Stimulated activated naive CD8-positive, alpha-beta T cell treated with anti-CD3 and anti-CD28 coated beads, Interleukin-15, amount 100 ng/mL, for 72 hours (primary cell): ENCODE measurements around the gene FARP2.
"Not testable (repeated sequence)": the region's sequence is repeated elsewhere in the genome, so short reads cannot be mapped to it uniquely, and the experiment has no call there.

ENCODE experiments used
- ATAC-seq: fragments of 150-1000 bp; cut with Tn5 transposase; 2 replicates; pipeline ENCODE4 v1.10.0; 2021; ENCODE audit warnings: mild to moderate bottlenecking, moderate library complexity
- DNase-seq, 2 donors: peaks; one replicate each; pipeline ENCODE4 v3.0.0; 2021 to 2022
- H3K27ac Mint-ChIP-seq, 2 donors: one replicate each; pipeline ENCODE4 v1.8.0; 2022; ENCODE audit warnings: mild to moderate bottlenecking in 2 of 2, mixed read lengths in 2 of 2, moderate library complexity in 2 of 2
- H3K27me3 Mint-ChIP-seq: one replicate; pipeline ENCODE4 v1.8.0; 2022; ENCODE audit warnings: mixed read lengths
- H3K4me1 Mint-ChIP-seq: one replicate; pipeline ENCODE4 v1.8.0; 2022; ENCODE audit warnings: mild to moderate bottlenecking, mixed read lengths
- H3K4me3 Mint-ChIP-seq, 2 donors: one replicate each; pipeline ENCODE4 v1.8.0; 2022; ENCODE audit warnings: mild to moderate bottlenecking in 2 of 2, mixed read lengths in 2 of 2, moderate library complexity in 1 of 2
- H3K9me3 Mint-ChIP-seq, 2 donors: one replicate each; pipeline ENCODE4 v1.8.0; 2022; ENCODE audit warnings: mixed read lengths in 2 of 2

Gene FARP2

DNA sequence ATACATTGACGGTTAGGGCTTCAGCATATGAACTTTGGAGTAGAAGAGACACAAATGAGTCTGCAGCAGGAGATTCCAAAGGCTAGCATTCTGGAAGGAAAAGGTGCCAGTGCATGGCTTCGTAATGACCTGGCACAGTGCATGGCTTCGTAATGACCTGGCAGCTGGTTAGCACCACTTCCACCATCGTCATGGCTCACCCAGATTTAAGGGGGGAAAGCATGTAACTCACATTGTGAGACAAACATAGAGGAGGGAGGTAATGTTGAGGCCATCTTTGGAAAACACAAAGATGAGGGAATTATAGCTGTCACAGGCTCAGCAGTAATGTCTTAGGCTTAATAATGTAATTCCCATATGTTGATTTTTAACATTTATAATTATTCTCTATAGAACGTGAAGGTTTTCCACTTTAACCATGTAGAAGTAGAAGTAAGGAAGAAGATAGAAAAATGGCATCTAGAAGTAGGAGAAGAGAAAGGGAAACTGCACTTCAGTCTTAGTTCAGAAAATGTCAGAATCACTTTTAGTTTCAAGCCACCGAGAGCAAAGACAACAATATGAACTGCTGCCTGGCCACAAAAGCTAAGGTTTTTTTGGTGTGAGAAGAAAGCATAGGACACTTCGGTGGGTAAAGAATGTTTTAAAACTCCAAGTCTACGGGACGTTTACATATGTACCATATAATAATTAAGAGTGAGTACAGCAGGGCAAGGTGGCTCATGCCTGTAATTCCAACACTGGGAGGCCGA is 159.1 kb downstream of the FARP2 start:
- DNase-seq (no peak), ATAC-seq (peak; percentile 59)
- Mint-ChIP-seq H3K27me3 (peaks cover 7% of the 10 kb centered on the region), H3K4me3 (peak overlapping the region; percentile 44 to 51), H3K27ac (peak overlapping the region; percentile 35 to 77), H3K4me1 (peaks cover 24% of the 10 kb centered on the region), H3K9me3 (peaks cover 13 to 17% of the 10 kb centered on the region in 2 donors)

DNA sequence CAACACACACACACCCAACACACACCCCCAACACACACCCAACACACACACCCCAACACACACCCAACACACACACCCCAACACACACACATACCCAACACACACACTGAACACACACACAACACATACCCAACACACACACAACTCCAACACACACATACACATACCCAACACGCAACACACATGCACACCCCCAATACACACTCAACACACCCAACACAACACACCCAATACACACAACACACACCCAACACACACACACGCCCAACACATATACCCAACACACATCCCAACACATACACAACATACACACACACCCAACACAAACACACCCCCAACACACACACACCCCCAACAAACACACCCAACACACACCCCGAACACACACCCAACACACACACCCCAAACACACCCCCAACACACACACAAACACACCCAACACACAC is 160.5 kb downstream of the FARP2 start:
- DNase-seq (no peak), ATAC-seq (no peak)
- H3K4me1 Mint-ChIP-seq: peaks cover 24% of the 10 kb centered on the region
- no peak overlapping the region for H3K4me3 Mint-ChIP-seq
- H3K9me3 Mint-ChIP-seq: peaks cover 13 to 17% of the 10 kb centered on the region in 2 donors
- H3K27me3 Mint-ChIP-seq: peaks cover 7% of the 10 kb centered on the region
- no peak overlapping the region for H3K27ac Mint-ChIP-seq

DNA sequence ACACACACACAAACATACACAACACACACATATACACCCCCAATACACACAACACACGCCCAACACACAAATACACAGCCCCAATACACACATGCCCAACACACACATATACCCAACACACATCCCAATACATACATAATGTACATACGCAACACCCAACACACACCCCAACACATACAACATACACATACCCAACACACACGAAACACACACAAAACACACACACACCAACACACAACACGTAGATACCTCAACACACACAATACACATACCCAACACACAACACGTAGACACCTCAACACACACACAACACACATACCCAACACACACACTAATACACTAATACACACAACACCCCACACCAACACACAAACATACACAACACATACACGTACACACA is 161.2 kb downstream of the FARP2 start:
- peaks cover 9% of the 10 kb centered on the region for H3K27me3 Mint-ChIP-seq
- DNase-seq: no peak
- H3K27ac Mint-ChIP-seq: no peak overlapping the region
- ATAC-seq: no peak
- no peak overlapping the region for H3K4me3 Mint-ChIP-seq
- peaks cover 24% of the 10 kb centered on the region for H3K4me1 Mint-ChIP-seq
- peaks cover 13 to 17% of the 10 kb centered on the region in 2 donors for H3K9me3 Mint-ChIP-seq

DNA sequence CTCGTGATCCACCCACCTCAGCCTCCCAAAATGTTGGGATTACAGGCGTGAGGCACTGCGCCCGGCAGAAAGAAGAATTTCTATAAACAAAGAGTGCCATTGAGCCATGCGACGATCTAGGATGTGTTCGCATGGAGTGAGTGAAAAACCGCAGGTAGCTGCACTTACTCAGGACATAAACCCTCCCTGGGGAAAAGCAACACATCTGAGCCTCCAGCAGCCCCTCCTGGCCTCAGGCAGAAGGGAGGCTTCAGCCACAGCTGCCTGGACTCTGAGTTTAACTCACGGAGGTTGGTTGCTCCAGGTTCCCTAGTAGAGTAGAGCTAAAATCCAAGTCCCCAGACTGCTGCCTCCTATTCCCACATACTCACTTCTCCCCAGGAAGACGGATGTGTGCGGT is 163.6 kb downstream of the FARP2 start:
- Mint-ChIP-seq H3K27me3 (peaks cover 13% of the 10 kb centered on the region), H3K4me3 (no peak overlapping the region), H3K9me3 (peaks cover 13 to 17% of the 10 kb centered on the region in 2 donors), H3K27ac (no peak overlapping the region), H3K4me1 (peaks cover 21% of the 10 kb centered on the region)
- ATAC-seq: no peak
- no peak for DNase-seq

DNA sequence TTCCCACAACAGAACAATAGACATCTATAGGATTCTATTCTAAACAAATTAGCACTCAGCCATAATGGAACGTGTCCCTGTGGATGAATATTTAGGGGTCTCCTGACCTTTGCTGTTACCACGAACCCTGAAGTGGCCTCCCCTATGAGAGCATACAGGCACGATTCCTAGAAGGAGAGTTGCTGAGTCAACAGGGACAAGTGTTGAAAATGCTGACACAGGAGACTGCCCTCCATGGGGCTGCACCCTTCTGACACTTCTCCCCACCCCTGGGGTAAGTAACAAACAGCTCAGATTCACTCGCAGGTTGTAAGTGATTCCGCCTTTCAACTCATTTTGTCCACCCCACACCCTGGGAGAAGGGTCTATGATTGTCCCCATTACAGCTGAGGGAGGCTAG is 166.4 kb downstream of the FARP2 start:
- Mint-ChIP-seq H3K4me3 (no peak overlapping the region), H3K27me3 (peaks cover 13% of the 10 kb centered on the region)
- no peak for DNase-seq

DNA sequence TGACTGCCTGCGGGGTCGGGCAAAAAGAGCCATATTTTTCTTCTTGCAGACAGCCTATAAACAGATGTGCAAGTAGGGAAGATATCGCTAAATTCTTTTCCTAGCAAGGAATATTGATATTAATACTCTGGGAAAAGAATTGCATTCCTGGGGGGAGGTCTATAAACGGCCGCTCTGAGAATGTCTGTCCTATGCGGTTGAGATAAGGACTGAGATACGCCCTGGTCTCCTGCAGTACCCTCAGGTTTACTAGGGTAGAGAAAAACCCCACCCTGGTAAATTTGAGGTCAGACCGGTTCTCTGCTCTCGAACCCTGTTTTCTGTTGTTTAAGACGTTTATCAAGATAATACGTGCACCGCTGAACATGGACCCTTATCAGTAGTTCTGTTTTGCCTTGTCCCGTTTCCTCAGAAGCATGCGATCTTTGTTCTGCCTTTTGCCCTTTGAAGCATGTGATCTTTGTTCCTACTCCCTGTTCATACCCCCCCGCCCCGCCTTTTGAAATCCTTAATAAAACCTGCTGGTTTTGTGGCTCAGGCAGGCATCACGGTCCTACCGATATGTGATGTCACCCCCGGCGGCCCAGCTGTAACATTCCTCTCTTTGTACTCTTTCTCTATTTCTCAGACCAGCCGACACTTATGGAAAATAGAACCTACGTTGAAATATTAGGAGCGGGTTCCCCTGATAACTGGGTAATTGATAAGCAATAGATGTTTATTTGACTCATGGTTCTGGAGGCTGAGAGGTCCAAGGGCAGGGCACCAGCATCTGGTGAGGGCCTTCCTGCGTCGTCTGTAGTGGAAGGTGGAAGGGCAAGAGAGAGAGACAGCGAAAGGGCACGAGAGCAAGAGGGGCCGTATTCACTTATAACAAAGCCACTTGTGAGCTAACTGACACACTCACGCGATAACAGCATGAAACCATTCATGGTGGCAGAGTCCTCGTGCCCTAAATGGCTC is 170.0 kb downstream of the FARP2 start:
- not testable (repeated sequence) for DNase-seq, H3K4me1 Mint-ChIP-seq, H3K27ac Mint-ChIP-seq, H3K4me3 Mint-ChIP-seq, H3K27me3 Mint-ChIP-seq, ATAC-seq
- H3K9me3 Mint-ChIP-seq: peaks cover 6 to 12% of the 10 kb centered on the region in 2 donors

More for the DNA sequence above, 166.4 kb downstream of the FARP2 start:
- H3K9me3 Mint-ChIP-seq: peaks cover 8 to 15% of the 10 kb centered on the region in 2 donors
- no peak for ATAC-seq
- H3K4me1 Mint-ChIP-seq: no peaks in the 10 kb centered on the region
- H3K27ac Mint-ChIP-seq: no peak overlapping the region

- Mint-ChIP-seq H3K27me3 (no peaks in the 10 kb centered on the region), H3K9me3 (peaks cover 6 to 12% of the 10 kb centered on the region in 2 donors), H3K4me3 (no peak overlapping the region), H3K27ac (no peak overlapping the region), H3K4me1 (no peaks in the 10 kb centered on the region)
- ATAC-seq (no peak), DNase-seq (no peak)
These were observed 174.5 kb downstream of the FARP2 start for GRCh38 chr2:241530571-241530970.

DNA sequence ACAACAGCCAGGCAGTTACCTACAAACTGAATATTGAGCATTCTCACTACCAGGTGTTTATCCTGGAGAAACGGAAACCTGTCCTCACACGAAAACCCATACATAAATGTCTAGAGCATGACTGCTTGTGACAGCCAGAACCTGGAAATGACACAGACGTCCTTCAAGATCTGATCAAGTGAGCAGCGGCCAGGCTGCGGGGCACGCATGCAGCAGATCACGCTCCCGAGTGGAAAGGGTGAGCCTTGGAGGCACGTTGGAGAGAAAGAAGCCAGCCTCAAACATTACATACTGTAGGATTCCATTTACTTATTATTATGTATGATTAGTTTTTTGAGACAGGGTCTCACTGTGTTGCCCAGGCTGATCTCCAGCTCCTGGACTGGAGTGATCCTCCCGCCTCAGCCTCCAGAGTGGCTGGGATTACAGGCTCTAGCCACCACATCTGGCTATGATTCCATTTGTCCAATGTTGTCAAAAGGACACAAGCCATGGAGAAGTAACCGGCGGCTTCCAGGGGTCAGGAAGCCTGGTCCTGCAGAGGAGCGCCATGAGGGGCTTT is 175.2 kb downstream of the FARP2 start:
- ATAC-seq (no peak), DNase-seq (no peak)
- no peak overlapping the region for H3K4me3 Mint-ChIP-seq
- no peak overlapping the region for H3K27ac Mint-ChIP-seq
- H3K27me3 Mint-ChIP-seq: peaks cover 4% of the 10 kb centered on the region
- peaks cover 2 to 5% of the 10 kb centered on the region in 2 donors for H3K9me3 Mint-ChIP-seq
- no peaks in the 10 kb centered on the region for H3K4me1 Mint-ChIP-seq

GRCh38 chr2:241532168-241532567 is 176.1 kb downstream of the FARP2 start:
- Mint-ChIP-seq H3K9me3 (no peaks in the 10 kb centered on the region), H3K4me1 (no peaks in the 10 kb centered on the region), H3K4me3 (no peak overlapping the region), H3K27ac (no peak overlapping the region), H3K27me3 (peaks cover 8% of the 10 kb centered on the region)
- no peak for ATAC-seq
- no peak for DNase-seq

GRCh38 chr2:241532733-241533601 is 176.9 kb downstream of the FARP2 start:
- Mint-ChIP-seq H3K9me3 (no peaks in the 10 kb centered on the region), H3K4me1 (no peaks in the 10 kb centered on the region), H3K27me3 (peaks cover 8% of the 10 kb centered on the region), H3K4me3 (no peak overlapping the region), H3K27ac (no peak overlapping the region)
- no peak for DNase-seq
- ATAC-seq: no peak

DNA sequence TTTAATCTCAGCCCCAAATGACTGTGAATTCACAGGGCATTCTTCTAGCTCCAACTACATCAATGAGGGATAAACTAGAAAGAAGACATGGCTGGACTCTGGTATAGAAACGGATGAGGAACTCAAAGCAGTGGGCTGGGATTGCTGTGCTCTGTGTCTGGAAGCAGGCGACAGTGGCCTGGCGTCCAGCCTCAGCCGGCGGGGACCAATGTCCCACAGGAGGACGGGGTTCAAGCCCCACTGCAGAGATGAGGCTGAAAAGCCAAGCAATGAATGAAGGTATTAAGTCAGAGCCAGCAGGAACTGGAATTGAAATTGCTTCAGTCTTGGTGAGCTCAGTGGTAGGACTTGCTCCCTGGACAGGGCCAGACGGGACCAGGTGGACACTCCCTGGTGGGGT is 178.2 kb downstream of the FARP2 start:
- Mint-ChIP-seq H3K9me3 (no peaks in the 10 kb centered on the region), H3K27ac (no peak overlapping the region)

GRCh38 chr2:241534701-241535375 is 178.8 kb downstream of the FARP2 start:
- DNase-seq: no peak
- Mint-ChIP-seq H3K27me3 (peaks cover 24% of the 10 kb centered on the region), H3K4me3 (no peak overlapping the region), H3K27ac (no peak overlapping the region), H3K9me3 (no peaks in the 10 kb centered on the region), H3K4me1 (no peaks in the 10 kb centered on the region)
- no peak for ATAC-seq

More for the DNA sequence above, 178.2 kb downstream of the FARP2 start:
- Mint-ChIP-seq H3K4me1 (no peaks in the 10 kb centered on the region), H3K4me3 (no peak overlapping the region), H3K27me3 (peaks cover 19% of the 10 kb centered on the region)
- ATAC-seq (no peak), DNase-seq (no peak)

- ATAC-seq: no peak
- Mint-ChIP-seq H3K27me3 (peaks cover 36% of the 10 kb centered on the region), H3K9me3 (no peaks in the 10 kb centered on the region), H3K27ac (no peak overlapping the region), H3K4me1 (peaks cover 5% of the 10 kb centered on the region), H3K4me3 (no peak overlapping the region)
- DNase-seq: no peak
These were observed 180.0 kb downstream of the FARP2 start for GRCh38 chr2:241535871-241536655.
